B cell (primary cell): ENCODE measurements around the gene CPNE1. TPM values are rescaled to one million over a fixed set of nuclear protein-coding genes. Genes with fewer than 3 reads are reported as not detected.

Source experiments
- ATAC-seq: fragments of 200-7000 bp; cut with Tn5 transposase; one replicate; pipeline ENCODE4 v1.10.0; 2021; ENCODE audit warnings: low read depth, mild to moderate bottlenecking, moderate number of reproducible peaks, moderate library complexity
- CTCF ChIA-PET: fragments of 350-600 bp; sonication (Branson Sonifier 250); formaldehyde crosslinking; loops from one replicate; lab custom pipeline; 2021; ENCODE audit warnings: antibody characterized with exemption, inconsistent platforms; lab: Charles Lee
- POLR2A ChIA-PET: fragments of 350-600 bp; sonication (Branson Sonifier 250); formaldehyde crosslinking; loops from one replicate; lab custom pipeline; 2021; ENCODE audit warnings: antibody characterized with exemption; lab: Charles Lee
- DNase-seq: peaks from one replicate; pipeline ENCODE4 v3.0.0; 2013
- H2AFZ ChIP-seq: 2 replicates; pipeline ENCODE4 v1.6.1; 2012; ENCODE audit warnings: mild to moderate bottlenecking, low read depth, low read length; ENCODE audit not compliant: insufficient read depth, poor library complexity, severe bottlenecking
- H3K27ac ChIP-seq, 2 donors: 1 replicate in 1 of 2; 2 replicates in 1 of 2; pipeline ENCODE4 v1.5.1; 2012 to 2013; ENCODE audit warnings: low read length in 2 of 2, mild to moderate bottlenecking in 2 of 2, moderate library complexity in 1 of 2
- H3K27me3 ChIP-seq, 4 experiments: fragments of 200-600 bp in 1 of 4; sonication (generic) in 1 of 4; replicated peaks in 1 of 4; 1 replicate in 2 of 4; 2 replicates in 2 of 4; pipeline versions ENCODE4 v1.6.1 to v1.7.0; 2013 to 2016; ENCODE audit warnings: low read length in 3 of 4, mild to moderate bottlenecking in 2 of 4, mixed read lengths in 1 of 4, moderate library complexity in 1 of 4; ENCODE audit not compliant: insufficient read depth in 4 of 4, control insufficient read depth in 3 of 4; ENCODE audit errors: control extremely low read depth in 1 of 4
- H3K36me3 ChIP-seq, 2 experiments: replicated peaks in 1 of 2; 1 replicate in 1 of 2; 2 replicates in 1 of 2; pipeline versions ENCODE4 v1.6.1 to v1.7.1; 2013; ENCODE audit warnings: low read length in 1 of 2; ENCODE audit not compliant: insufficient read depth in 2 of 2, control insufficient read depth in 1 of 2; ENCODE audit errors: control extremely low read depth in 1 of 2, extremely low read depth in 1 of 2
- H3K4me1 ChIP-seq, 2 donors: fragments of 200-600 bp in 1 of 2; sonication (generic) in 1 of 2; 1 replicate in 1 of 2; 2 replicates in 1 of 2; pipeline versions ENCODE4 v1.5.1 to v1.6.1; 2013 to 2017; ENCODE audit warnings: low read length in 2 of 2; ENCODE audit not compliant: control insufficient read depth in 2 of 2, insufficient read depth in 2 of 2
- H3K4me2 ChIP-seq: replicated peaks from 2 replicates; pipeline ENCODE3; 2012; ENCODE audit warnings: mild to moderate bottlenecking, low read depth, low read length; ENCODE audit not compliant: poor library complexity, severe bottlenecking
- H3K4me3 ChIP-seq, 5 experiments: fragments of 200-600 bp in 1 of 5; sonication (generic) in 1 of 5; 1 replicate in 3 of 5; 2 replicates in 2 of 5; pipeline versions ENCODE4 v1.5.1 to v1.7.0; 2011 to 2016; ENCODE audit warnings: low read length in 4 of 5, mild to moderate bottlenecking in 4 of 5, low read depth in 2 of 5, control low read depth in 1 of 5, moderate library complexity in 1 of 5; ENCODE audit not compliant: insufficient read depth in 1 of 5; ENCODE audit errors: control extremely low read depth in 1 of 5, extremely low read depth in 1 of 5
- H3K79me2 ChIP-seq: fragments of 200-600 bp; sonication (generic); one replicate; pipeline ENCODE4 v1.6.0; 2016; ENCODE audit warnings: low read length; ENCODE audit not compliant: control insufficient read depth, insufficient read depth
- H3K9ac ChIP-seq: fragments of 200-600 bp; sonication (generic); 2 replicates; pipeline ENCODE4 v1.6.1; 2017; ENCODE audit warnings: mild to moderate bottlenecking, low read length, moderate library complexity
- H3K9me3 ChIP-seq, 3 donors: one replicate each; pipeline versions ENCODE4 v1.6.1 to v1.7.1; 2013; ENCODE audit warnings: low read length in 2 of 3; ENCODE audit not compliant: control insufficient read depth in 2 of 3, insufficient read depth in 1 of 3; ENCODE audit errors: control extremely low read depth in 1 of 3
- H4K20me1 ChIP-seq: 2 replicates; pipeline ENCODE4 v1.6.0; 2012; ENCODE audit warnings: mild to moderate bottlenecking, low read length; ENCODE audit not compliant: insufficient read depth, control insufficient read depth, poor library complexity, severe bottlenecking
- H3K27ac Mint-ChIP-seq: one replicate; pipeline ENCODE4 v1.8.0; 2021; ENCODE audit warnings: mixed read lengths
- H3K27me3 Mint-ChIP-seq: one replicate; pipeline ENCODE4 v1.8.0; 2021; ENCODE audit warnings: mixed read lengths
- H3K4me1 Mint-ChIP-seq: one replicate; pipeline ENCODE4 v1.8.0; 2021; ENCODE audit warnings: mixed read lengths
- H3K4me3 Mint-ChIP-seq: one replicate; pipeline ENCODE4 v1.8.0; 2021; ENCODE audit warnings: mixed read lengths
- H3K9me3 Mint-ChIP-seq: one replicate; pipeline ENCODE4 v1.8.0; 2022; ENCODE audit warnings: mixed read lengths; ENCODE audit not compliant: insufficient read depth
- CTCF ChIP-seq: fragments of 200-600 bp; IDR thresholded peaks from one replicate; pipeline ENCODE4 v1.8.0; 2022; ENCODE audit warnings: antibody characterized with exemption, mild to moderate bottlenecking
- EZH2 ChIP-seq: IDR thresholded peaks from 2 replicates; pipeline ENCODE4 v1.6.1; 2012; ENCODE audit warnings: borderline replicate concordance, low read depth, mild to moderate bottlenecking, moderate library complexity, low read length; ENCODE audit not compliant: insufficient read depth, poor library complexity, severe bottlenecking
- WGBS: methylation state at CpG from one replicate; pipeline ENCODE4 v1.1.5; 2013; ENCODE audit warnings: missing lambda C conversion rate; ENCODE audit not compliant: insufficient coverage; 5-methylcytosine and 5-hydroxymethylcytosine counted together
- intact Hi-C: fragments of 100-400 bp; cut with micrococcal nuclease; formaldehyde crosslinking; loops from one replicate; pipeline ENCODE4 v1.10.0; 2022
- polyA plus RNA-seq: library from polyadenylated mRNA; depleted of rRNA; stranded (reverse); fragments of >200 nt; gene quantifications from 2 replicates; pipeline ENCODE4 v1.2.3, GENCODE V29; 2012
- total RNA-seq, 2 donors: library from RNA; stranded (reverse); fragments of 120-200 nt in 1 of 2; gene quantifications; 1 replicate in 1 of 2; 2 replicates in 1 of 2; pipeline versions ENCODE4 v1.2.3 to v1.2.4, GENCODE V29; 2013 to 2022

CPNE1 gene
- total and polyA plus RNA-seq, 2 donors (not counting 1 experiment from before 2014, with no cell fraction given), result 321 to 323 TPM

GRCh38 chr20:35632539-35633115 lies 32.1 kb downstream of the CPNE1 start:
- Histone ChIP-seq H3K9me3 (no peaks in the 10 kb centered on the region), H4K20me1 (peaks cover 60% of the 10 kb centered on the region), H3K4me3 (no peak overlapping the region), H3K9ac (no peak overlapping the region), H3K4me1 (no peaks in the 10 kb centered on the region), H3K27me3 (no peaks in the 10 kb centered on the region), H3K27ac (no peak overlapping the region), H2AFZ (no peak overlapping the region), H3K79me2 (peaks cover 65% of the 10 kb centered on the region), H3K36me3 (peaks cover 4 to 46% of the 10 kb centered on the region in 2 experiments), H3K4me2 (no peak overlapping the region)
- TF ChIP-seq EZH2 (no peak), CTCF (no peak)
- H3K4me1 Mint-ChIP-seq, result peaks cover 21% of the 10 kb centered on the region
- no peak overlapping the region for H3K4me3 Mint-ChIP-seq
- H3K27me3 Mint-ChIP-seq, result no peaks in the 10 kb centered on the region
- ATAC-seq, result no peak
- ChIA-PET POLR2A (no interaction called here), CTCF (interaction anchor here (3.7 kb wide), 1 partner anchor 13 kb away, joined by 19 read pairs; no protein-coding TSS in a partner anchor)
- no peak for DNase-seq
- no peaks in the 10 kb centered on the region for H3K9me3 Mint-ChIP-seq
- 95% methylated on average over 11 of the region's 13 CpGs for WGBS
- no peak overlapping the region for H3K27ac Mint-ChIP-seq
- intact Hi-C loops, result no loop called here

GRCh38 chr20:35630636-35631035 lies 34.1 kb downstream of the CPNE1 start:
- H3K4me1 Mint-ChIP-seq, result peaks cover 7% of the 10 kb centered on the region
- H3K27ac Mint-ChIP-seq, result no peak overlapping the region
- H3K9ac ChIP-seq, result no peak overlapping the region
- intact Hi-C loops, result no loop called here
- no peaks in the 10 kb centered on the region for H3K9me3 ChIP-seq
- H3K27me3 ChIP-seq, result no peaks in the 10 kb centered on the region
- TF ChIP-seq CTCF, result no peak
- no peak for TF ChIP-seq EZH2
- peaks cover 10 to 63% of the 10 kb centered on the region in 2 experiments for H3K36me3 ChIP-seq
- H3K27ac ChIP-seq, result no peak overlapping the region
- no peaks in the 10 kb centered on the region for H3K9me3 Mint-ChIP-seq
- no peak overlapping the region for H3K4me3 Mint-ChIP-seq
- ATAC-seq (no peak), DNase-seq (no peak)
- 96% methylated on average over 3 of the region's 4 CpGs for WGBS
- H3K27me3 Mint-ChIP-seq, result no peaks in the 10 kb centered on the region
- peaks cover 46% of the 10 kb centered on the region for H3K79me2 ChIP-seq
- POLR2A ChIA-PET, result interaction anchor here (1.0 kb wide), 1 partner anchor 62 kb away, joined by 3 read pairs; no protein-coding TSS in a partner anchor
- H2AFZ ChIP-seq, result no peak overlapping the region
- no peaks in the 10 kb centered on the region for H3K4me1 ChIP-seq
- CTCF ChIA-PET, result interaction anchor here (1.1 to 3.7 kb wide), 2 partner anchors 11 to 167 kb away, joined by 3 to 19 read pairs; no protein-coding TSS in a partner anchor
- no peak overlapping the region for H3K4me2 ChIP-seq
- H4K20me1 ChIP-seq, result peaks cover 40% of the 10 kb centered on the region
- no peak overlapping the region for H3K4me3 ChIP-seq
